ENCODE data around the gene ARL16.

Gene ARL16

DNA sequence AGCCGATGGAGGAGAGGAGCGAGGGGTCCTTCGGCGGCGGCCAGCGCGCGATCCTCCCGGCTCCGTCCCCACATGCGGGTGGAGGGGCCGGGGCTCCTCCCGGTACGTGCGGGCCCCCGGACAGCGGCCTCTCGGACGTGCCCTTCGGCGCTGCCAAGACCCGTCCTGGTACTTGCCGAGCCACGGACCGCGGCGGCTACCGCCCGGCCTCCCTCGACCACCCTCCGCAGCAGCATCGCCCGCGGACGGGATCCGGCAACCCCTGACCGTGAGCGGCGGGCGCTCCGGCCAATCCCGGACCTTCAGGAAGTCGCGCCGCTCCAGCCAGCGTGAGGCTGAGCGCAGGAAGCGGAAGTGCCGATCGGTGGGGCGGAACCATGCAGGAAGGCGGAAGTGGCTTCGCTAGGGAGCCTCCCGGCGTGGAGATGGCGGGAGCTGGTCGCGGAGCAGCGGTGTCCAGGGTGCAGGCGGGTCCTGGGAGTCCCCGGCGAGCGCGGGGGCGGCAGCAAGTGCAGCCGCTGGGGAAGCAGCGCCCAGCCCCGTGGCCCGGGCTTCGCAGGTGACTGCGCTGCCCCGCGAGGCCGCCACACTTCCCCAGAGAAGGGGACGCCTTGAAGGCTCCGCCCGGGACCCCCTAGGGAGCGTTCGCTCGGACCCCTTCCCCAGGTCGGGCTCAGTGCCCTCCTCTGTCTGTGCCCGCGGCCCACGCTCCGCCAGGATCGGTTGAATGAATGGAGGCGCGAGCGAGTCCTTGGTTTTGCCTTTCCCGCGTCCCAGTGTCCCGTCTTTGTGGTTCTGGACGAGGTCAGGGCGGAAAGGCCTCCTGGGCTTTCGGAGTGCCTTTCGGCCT, 17.0 kb downstream of the ARL16 start, which contains the start of the genes CCDC137 and OXLD1:
Gene CCDC137 (plus strand): TSS at position 396 of the 850 bp plus-strand sequence. CDS start 30 bp downstream, at position 426.
Gene OXLD1 (minus strand): TSS at position 264 of the 850 bp plus-strand sequence. CDS start 28 bp downstream, at position 236.
- peak; percentile 70 to 90 (median 86) for DNase-seq

DNA sequence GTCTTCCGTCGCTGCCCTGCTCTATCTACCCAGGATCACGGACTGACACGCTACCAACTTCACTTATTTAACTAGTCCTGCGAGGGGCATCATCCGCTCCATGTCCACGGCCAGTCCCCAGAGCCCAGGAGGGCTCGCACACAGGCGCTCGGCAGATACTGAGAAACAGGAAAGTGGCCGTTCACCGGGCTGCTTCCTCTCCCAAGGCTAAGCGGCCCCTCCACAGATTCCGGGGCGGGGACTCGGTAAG, 17.6 kb downstream of the ARL16 start:
- DNase-seq = peak in 1 of 4 experiments; percentile 38

DNA sequence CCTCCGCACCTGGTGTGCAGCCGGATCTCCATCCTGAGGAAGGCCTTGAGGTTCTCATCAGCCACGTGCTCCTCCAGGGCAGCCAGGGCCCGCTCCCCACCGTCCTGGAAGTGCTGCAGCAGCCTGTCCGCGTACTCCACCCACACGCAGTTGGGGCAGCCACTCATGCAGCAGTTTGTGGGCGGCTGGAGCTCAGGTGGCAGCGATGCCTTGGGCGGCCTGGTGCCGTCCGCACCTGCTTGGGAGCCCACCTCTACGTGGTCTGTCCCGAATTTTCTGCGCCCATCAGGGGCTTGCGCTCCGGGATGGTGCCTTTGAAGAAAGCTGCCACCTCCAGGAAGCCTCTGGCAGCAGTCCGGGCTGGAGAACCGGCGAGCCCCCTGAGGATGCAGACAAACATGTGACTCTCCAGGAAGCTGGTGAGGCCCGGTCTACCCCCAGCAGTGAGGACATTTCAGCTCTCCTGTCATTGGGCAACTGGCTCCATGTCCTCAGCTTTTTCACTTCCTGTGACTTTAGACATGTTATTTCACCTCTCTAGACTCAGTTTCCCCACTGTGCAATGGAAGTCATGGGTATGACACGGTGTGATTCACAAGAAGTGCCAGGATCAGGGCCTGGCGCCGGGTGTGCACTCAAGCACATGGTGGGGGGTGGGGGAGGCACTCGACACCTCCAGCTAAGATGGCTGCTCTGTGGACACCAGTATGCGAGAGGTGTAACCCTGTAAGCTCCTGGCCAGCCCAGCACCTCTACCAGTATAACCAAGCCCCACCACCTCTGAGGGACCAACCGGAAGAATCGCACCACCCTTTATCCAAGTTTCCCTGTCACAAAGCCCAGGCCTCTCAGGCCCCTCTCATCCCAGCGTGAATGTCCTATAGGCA, 18.1 kb downstream of the ARL16 start:
- DNase-seq = peak; percentile 16 to 25 (median 22)

DNA sequence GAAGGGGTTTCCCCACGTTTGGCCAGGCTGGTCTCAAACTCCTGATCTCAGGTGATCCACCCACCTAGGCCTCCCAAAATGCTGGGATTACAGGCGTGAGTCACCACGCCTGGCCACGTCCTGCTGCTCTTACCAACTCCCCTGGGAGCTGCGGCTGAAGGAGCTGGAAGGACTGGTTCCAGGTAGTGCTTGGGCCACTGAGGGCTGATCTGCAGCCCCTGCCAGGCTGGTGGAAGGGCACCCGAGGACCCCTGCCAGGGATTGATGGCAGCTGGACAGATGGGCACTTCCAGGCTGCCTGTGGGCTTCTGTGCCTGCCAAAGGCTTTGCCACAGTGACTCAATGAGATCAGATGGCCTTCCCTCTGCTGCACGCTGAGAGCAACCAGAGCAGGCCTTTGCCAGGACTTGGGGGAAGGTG, 19.5 kb downstream of the ARL16 start:
- DNase-seq = no peak

DNA sequence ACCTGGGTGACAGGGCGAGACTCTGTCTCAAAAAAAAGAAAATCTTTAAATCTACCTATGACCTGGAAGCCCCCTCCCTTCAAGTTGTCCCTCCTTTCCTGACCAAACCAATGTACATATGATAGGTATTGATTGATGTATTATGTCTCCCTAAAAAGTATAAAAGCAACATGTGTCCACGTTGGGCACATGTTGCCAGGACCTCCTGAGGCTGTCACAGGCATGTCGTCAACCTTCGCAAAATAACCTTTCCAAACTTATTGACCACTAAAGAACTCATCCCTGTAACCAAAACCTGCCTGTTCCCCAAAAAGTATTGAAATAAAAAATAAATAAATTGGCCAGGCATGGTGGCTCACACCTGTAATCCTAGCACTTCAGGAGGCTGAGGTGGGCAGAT, 21.6 kb downstream of the ARL16 start:
- DNase-seq = no peak

DNA sequence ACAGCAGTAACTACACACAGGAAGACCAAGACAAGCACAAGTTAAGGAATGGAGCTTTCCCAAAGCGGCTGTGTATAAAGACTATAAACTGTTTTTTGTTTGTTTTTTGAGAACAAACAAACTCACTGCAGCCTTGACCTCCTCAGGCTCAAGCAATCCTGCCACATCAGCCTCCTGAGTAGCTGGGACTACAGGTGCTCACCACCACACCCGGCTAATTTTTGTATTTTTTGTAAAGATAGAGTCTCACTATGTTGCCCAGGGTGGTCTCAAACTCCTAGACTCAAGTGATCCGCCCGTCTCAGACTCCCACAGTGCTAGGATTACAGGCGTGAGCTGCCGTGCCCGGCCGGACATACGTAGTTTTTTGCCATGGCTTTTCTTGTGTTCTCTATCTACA, 23.2 kb downstream of the ARL16 start:
- DNase-seq = no peak

DNA sequence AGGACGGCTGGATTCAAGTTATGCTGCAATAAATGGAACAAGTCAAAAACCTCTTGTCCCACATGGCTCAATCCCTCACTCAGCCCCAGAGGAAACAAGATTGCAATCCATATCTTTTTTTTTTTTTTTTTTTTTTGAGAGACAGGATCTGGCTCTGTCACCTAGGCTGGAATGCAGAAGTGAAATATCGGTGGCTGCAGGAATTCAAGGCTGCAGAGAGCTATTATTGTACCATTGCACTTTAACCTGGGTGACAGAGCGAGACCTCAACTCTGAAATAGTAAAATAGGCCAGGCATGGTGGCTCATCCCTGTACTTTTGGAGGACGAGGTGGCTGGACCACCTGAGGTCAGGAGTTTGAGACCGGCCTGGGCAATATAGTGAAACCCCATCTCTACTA, 24.6 kb downstream of the ARL16 start:
- no peak for DNase-seq

DNA sequence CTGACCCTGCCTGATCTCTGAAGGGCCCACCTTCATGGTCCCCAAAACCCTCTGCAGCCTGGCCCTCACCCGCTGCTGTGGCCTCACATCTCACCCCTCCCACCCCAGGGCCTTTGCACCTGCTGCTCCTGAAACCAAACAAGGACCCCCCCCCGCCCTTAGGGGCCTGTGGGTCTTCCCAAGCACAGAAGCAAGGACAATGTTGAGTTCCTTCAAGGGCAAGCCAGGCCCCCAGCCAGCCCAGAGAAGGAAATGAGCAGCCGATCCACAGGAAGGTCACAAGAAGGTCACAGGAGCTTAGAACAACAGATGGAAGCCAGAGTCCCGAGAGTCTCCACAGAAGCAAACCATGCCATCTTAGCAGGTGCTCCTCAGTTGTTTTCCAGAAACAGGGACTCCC, 26.8 kb downstream of the ARL16 start:
- DNase-seq = no peak

DNA sequence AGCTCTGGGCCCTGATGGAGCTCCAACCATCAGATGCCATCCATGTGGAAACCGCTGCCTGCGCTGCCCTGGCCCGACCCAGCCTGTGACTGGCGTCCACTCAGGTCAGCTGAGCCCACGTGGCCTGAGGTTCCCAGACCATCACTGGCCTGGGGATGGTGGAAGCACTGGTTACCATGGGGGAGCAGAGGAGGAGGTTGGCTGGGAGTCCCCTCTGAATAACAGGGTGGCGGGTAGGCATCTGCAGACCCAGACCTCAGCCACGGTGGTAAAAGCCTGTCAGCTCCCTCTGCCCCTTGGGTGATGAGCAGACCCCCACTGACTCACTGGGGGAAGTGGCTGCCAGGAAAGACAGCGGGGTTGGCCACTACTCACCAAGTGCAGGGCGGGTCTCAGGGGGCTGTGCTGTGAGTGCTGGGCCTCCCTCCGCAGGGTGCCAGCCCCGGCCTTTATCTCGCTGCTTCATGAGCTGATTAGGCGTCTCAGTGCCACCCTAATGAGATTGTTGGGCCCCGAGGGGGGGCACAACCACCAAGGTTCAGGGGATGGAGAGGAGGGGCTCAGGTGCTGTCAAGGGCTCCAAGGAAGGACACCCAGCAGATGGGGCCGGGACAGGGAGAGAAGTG, 27.4 kb downstream of the ARL16 start, which contains the start of gene PDE6G:
Gene PDE6G (minus strand): TSS at position 425 of the 626 bp plus-strand sequence. CDS start 3,237 bp downstream, outside the sequence.
- DNase-seq = no peak

DNA sequence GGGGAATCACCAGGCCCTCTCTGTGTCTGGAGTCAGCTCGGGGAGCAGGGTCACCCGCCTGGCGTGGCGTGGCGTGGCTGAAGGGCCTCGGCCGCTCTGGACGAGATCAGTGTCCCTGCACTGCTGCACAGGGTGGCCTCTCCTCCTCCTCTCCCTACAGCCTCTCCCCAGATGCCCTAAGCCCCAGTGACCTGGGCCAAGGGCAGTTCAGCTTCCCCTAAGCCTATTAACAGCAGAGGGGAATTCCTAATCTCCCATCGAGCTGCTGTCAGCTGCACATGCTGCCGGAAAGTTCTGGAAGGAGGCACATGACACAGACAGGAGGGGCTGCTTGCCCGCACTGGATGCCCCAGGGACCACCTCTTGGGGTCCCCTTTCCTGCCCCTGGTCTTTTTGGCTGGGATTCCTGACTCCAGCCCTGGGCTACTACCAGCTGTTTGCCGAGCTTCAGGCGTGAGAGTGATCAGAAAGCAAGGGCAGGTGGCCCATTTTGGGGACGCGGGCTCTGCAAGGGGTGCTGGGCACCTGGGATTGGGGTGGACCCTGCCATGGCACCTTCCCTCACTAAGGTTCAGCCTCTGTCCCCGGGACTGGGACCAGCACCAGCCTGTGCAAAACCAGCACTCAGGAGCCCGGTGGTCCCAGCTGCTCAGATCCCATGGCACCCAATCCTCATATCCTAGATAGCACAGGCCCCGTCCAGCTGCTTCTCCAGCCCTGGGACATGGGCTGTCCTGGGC, 28.0 kb downstream of the ARL16 start:
- no peak for DNase-seq

DNA sequence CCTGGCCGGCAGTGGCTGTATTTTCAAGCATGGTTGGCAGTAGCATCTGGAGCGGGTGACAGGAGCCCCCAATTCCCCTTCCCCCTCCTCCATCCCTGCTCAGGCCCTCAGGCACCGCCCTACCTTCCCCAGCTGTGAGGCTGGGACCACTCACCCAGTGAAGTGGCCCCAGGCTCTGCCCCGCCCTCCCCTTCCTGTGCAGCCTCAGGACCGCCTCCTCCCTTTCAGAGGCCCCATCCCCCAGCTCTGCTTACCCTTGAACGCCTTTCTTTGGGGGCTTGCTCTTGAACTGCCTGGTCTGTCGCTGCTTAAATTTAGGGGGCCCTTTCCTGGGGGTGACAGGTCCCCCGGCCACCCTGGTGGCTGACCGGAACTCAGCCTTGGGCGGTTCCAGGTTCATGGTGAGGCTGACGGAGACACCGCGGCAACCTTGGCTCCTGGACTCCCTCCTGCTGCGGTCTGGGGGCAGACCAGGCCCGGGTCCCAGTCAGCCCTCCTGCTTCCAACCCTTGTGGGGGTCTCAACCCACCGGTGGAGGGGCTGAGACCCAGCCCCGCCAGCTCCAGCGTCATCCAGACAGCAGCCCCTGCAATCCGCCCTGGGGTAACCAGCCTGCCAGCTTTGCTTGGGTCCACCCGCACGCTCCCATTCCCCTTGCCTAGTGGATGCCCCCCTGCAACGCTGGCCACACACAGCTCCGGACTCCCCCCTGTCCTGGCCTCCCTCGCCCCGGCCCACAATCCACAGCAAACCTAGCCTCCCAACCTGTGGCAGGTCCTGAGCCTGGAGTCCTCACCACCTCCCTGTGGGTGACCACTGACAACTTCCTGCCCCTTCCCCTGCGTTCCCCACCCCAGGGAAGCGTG, 30.5 kb downstream of the ARL16 start:
- DNase-seq = no peak

DNA sequence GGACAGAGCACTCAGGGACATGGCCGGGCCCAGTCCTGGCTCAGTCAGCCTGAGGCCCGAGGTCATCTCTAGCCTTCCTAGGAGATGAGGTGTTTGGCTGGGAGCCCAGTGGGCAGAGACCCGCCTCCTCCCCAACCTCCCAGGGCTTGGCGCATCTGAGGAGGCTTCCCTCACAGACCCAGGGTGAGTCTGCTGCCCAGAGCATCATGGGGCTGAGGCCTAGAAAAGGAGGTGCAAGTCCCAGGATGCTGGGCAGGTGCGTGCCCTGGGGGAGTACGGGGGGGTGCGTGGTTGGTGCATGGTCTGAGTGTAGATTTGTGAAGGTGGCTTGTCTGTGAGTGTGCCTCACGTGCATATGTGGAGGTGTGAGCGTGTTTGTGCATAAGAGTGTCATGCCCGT, 31.9 kb downstream of the ARL16 start:
- DNase-seq = no peak

DNA sequence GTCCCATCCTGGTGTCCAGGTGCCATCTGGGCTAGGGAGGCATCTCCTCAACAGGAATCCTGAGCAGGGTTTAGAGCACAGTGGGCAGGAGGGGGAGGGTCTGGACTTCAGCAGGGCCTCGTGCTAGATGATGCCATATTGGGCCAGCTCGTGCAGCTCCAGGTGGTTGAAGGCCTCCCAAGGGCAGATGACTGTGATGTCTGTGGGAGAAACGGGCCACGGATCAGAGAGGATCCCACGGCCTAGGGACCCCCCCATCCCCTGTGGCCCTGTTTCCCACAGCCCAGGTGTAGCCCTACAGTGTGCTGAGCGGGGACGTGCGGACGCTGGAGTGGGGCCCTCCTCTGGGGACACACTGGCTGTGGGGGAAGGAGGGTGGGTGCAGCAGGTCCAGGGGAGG, 32.6 kb downstream of the ARL16 start:
- DNase-seq = no peak

DNA sequence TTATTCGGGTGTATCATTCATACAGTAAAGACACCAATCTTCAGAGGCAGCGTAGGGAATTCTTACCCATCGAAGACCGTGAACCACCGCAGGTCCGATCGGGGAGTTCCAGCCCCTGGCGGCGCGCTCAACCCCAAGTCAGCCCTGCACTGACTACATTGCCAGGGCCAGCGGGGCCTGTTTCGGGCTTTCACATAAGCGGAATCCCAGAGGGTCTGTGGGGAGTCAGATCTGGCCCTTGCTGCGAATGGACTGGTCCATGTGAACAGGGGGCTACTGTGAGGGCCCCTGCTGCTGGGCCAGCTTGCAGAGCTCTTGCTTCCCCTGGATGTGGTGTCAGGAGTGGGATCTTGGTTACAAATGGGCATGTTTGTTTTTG, 34.9 kb downstream of the ARL16 start:
- no peak for DNase-seq

DNA sequence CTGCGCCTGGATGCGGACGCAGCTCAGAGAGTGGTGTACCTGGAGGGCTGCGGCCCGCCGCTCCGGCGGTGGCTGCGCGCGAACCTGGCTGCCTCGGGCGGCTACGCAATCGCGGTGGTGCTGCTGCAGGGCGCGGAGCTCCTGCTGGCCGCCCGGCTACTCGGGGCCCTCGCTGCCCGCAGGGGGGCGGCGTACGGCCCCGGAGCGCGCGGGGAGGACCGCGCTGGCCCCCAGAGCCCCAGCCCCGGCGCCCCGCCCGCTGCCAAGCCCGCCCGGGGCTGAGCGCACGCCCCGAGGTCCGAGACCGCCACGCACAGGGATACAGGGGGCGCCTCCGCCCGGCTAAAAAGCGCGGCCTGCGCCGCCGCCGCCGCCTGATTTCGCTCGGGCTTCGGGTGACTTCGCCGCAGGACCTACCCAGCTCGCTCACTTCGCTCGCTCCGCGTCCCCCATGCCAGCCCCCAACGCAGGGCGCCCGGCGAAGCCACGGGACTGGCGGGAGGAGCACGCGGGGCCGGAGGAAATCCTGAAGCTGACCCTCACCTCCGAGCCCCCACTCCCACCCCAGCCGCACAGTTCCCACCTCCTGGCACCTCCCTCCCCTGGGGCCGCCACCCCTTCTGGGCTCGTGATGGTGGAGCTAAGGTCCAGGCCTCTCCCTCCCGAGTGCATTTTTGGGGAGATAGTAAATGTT, 35.4 kb downstream of the ARL16 start:
- DNase-seq = no peak

DNA sequence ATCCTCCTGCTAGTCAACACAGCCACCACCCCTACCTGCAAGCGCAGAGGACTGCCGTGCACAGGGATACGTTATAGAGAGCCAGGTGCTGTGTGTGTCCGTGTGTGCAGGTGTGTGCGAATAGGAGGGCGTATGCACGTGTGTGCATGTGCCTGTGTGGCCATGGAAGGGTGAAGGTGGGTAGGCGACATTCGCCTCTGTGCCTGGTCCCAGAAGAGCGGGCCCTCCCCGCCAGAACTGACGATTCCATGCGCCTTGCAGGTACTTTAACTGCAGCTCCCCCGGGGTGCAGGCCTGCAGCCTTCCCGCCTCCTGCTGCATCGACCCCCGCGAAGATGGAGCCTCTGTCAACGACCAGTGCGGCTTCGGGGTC, 36.0 kb downstream of the ARL16 start:
- DNase-seq = no peak

DNA sequence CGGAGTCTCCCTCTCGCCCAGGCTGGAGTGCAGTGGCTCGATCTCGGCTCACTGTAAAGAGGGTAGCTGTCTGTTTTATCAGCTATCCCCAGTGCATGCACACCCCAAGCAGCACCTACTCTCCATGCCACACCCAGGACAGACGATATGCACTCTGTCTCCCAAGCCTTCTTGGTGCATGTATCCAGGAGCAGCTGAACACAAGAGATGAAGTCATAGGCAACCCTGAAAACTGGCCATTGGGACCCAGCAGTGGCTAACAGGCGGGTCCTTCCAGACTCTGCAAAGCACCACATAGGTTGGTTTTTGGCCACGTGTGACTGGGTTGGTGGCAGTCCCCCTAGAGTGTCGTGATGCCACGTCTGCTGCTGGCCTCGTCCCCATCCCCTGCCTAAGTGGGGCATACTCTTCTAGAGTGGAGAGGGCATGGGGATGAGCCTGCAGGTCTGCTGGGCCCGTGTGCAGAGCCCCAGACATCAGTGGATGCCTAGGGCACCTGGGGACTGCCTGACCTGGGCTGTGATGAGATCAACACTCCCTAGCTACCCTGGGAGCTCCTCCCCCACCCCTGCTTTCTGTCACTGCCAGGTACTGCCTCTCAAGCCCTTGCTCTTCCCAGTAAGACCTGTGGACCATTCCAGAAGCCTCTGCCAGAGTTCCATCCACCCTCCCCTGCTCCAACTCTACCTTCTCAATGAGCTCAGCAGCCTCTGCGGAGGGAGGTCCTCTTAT, 36.6 kb downstream of the ARL16 start:
- DNase-seq = no peak

DNA sequence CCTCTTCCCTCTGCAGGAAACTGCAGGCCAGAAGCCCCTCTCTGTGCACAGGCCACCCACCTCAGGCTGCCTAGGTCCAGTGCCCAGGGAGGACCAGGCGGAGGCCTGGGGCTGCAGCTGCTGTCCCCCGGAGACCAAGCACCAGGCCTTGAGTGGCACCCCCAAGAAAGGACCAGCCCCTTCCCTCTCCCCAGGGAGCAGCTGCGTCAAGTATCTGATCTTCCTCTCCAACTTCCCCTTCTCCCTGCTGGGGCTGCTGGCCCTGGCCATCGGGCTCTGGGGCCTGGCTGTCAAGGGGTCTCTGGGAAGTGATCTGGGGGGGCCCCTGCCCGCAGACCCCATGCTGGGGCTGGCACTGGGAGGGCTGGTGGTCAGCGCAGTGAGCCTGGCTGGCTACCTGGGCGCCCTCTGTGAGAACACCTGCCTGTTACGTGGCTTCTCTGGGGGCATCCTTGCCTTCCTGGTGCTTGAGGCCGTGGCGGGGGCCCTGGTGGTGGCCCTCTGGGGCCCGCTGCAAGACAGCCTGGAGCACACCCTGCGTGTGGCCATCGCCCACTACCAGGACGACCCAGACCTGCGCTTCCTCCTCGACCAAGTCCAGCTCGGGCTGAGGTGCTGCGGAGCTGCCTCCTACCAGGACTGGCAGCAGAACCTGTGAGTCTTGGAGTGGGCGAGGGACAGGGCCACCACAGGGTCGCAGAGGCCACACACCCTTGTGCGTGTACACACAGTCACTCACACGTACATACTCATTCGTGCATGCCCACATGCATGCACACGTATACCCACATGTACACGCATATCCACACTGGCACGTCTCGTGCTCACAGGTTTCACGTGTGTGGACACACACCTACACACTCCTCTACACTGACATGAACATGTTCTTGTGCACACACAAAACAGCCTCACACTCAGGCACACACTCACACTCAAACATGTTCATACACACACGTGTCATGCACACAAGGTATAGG, 38.3 kb downstream of the ARL16 start:
- DNase-seq = no peak

DNA sequence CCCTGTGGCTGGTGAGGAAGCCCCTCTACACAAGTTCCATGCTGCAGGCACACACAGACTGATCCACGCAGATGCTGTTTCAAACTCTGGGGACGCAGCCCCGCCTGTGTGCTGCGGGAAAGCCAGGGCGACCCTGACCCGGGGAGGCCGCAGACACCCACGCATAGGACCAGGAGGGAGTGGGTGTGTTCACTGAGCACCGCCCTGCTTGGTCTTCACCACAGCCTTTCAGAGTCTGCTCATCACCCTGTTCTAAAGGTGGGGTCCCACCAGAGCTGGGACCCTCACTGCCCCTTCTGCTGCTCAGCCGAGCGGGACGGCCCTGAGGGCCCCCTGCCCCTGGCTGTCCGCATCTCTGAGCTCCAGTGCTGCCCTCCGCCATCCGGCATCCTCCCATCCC, 39.1 kb downstream of the ARL16 start:
- DNase-seq = no peak
